GM18519 (cell line): ENCODE data around the gene HNF4A.
"Not testable (repeated sequence)": the region's sequence is repeated elsewhere in the genome, so short reads cannot be mapped to it uniquely, and the experiment has no call there.

ENCODE experiments used
- ATAC-seq: cut with Tn5 transposase; IDR thresholded peaks from one replicate; pipeline ENCODE4 v1.9.1; 2021; ENCODE audit warnings: mild to moderate bottlenecking, moderate library complexity; ENCODE audit not compliant: unreplicated experiment, low FRiP score

HNF4A gene

GRCh38 chr20:44355498-44356352, at the start of gene HNF4A:
TSS of gene HNF4A (plus strand) at chr20:44355699. CDS start at chr20:44355805, 106 bp downstream.
- no peak for ATAC-seq

DNA sequence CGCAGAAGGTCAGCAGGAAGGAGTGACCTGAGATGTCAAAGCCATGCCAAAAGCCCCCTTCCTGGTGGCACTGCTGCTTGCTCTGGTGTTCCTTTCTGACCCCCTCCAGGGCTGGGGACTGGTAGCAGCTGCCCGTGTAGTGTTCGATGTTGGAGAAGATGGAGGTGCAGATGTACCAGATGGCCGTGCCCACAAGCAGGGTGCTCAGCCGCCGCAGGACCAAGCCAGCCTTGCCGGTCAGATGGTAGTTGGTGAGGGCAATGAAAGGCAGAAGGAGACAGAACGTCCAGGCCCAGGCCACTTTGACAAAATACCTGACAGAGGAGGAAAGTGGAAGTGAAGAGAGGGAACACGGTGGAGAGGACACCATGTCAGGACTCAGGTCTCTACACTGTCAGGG, 48.6 kb upstream of the HNF4A start:
- no peak for ATAC-seq

GRCh38 chr20:44309763-44310663, 45.5 kb upstream of the HNF4A start:
- ATAC-seq = no peak

DNA sequence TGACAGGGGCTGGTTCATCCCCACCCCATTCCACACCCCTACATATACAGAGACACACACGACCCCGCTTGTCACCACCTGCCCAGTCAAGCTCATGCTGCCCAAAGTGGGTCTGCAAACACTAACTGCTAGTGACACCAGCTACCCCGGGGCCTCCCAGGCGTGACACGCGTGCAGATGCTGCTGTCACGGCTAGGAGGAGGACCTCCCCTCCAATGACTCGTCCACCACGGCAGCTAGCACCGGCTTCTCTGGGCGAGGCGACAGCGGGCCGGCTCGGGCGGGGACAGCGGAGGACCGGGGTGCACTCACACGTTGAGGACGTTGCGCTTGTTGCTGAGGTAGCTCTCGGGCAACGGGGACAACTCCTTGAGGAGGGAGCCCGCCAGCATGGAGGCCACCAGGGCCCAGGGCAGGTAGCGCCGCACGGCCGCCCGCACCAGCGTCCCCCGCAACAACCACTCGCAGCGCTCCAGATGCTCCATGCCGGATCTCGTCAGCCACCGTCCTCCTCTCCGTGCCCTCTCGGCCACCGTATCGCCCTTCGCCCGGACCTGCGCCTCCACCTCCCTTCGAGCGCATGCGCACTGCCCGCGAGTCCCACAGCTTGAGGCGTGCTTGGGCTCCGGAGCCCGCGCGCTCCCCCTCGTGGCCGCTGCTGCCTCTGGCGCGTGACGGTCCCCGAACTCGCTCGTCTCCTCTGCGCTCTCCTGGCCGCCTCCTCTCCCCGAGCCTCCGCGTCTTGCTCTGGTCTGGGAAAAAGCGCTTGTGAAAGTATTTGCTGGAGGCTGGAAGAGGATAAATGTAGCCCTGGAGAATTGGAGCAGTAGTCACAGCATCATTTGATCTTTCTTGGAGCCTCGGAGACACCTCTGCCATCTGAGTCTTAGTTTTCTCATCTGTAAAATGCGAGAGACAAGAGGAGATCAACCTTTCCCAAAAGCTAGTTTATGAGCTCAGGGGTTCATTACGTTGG, 44.5 kb upstream of the HNF4A start, which contains the start of gene FITM2:
FITM2 (minus strand) TSS at position 539 of the 976 bp plus-strand sequence; CDS start at position 485, 54 bp downstream.
- ATAC-seq = peak; percentile 81

GRCh38 chr20:44314870-44315269, 40.6 kb upstream of the HNF4A start:
- no peak for ATAC-seq

DNA sequence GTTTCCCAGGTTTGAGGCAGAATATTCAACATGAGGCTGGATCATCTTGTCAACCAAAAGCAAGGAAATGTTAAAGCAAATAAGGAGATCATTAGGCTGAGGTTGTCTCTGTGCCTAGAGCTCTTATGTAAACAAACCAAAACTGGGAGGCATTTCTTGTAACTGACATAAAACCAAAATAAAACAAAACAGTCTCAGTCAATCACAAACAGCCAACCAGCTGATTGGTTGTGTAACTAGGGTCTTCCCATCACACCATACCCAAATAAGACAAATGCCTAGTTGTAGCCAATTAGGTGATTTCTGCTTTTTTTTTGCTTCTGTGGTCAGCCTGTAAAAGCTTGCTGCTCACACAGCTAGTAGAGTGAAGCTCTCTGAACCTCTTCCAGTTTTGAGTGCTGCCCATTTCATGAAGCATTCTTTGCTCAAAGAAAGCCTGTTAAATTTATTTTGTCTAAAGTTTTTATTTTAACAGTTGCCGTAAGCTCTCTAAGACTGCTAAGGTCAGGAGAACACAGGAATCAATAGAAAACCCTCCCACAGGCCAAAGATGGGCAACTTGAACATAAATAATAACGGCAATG, 35.6 kb upstream of the HNF4A start:
- ATAC-seq = no peak

GRCh38 chr20:44324343-44324742, 31.2 kb upstream of the HNF4A start:
- no peak for ATAC-seq

DNA sequence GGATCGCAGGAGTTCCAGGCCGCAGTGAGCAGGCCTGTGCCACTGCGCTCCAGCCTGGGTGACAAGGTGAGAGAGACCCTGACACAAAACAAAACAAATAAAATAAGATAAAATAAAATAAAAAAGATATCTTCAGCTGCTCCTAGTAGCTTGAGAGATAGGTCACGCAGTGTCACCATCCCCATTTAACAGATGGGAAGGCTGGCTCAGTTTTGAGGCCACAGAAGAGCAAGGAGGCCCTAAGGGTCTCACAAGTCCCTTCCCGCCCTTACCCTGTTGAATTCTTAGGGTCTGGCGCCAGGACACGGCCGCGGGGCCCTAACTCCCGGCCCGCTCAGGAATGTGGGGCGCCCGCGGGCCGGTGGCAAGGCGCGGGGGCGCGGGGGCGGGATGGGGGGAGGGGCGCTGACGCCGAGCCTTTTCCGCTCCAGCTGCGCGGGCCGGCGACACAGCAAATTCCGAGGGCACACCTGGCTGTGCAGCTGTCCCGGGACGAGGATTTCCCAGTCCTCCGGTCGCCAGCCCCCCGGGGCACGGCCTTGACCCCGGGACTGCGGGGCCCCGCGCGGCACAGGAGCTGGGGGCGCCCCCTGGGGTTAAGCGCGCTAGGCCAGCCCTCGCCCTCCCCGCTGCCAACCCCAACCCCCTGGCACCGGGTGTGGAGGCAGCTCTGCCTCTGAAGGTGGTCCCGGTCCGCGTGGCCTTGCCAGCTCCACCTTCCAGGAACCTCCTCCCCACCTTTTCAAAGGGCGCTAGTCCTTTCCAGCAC, 28.9 kb upstream of the HNF4A start:
- ATAC-seq = no peak

DNA sequence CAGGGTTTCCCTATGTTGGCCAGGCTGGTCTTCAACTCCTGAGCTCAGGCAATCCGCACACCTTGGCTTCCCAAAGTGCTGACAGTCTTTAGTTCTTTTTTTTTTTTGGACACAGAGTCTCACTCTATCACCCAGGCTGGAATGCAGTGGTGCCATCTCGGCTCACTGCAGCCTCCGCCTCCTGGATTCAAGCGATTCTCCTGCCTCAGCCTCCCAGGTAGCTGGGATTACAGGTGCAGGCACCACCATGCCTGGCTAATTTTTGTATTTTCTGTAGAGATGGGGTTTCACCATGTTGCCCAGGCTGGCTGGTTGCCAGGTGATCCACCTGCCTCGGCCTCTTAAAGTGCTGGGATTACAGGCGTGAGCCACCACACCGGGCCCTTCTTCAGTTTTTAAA, 27.8 kb upstream of the HNF4A start:
- not testable (repeated sequence) for ATAC-seq

DNA sequence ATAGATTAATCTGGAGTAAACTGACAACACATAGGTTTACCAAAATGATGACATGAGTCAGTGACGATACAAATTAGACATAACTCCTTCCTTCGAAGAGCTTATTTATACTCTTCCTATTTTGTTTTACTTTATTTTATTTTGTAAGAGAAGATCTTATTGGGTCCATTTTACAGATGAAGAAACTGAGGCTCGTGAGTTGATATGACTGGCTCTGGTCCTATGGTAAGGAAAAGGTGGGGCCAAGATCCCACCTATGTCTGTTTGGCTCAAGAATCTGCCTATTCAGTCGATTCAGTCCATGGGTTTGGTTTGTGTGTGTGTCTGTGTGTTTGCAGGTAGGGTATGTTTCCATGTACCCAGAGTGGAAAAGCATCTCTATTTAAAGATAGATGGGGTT, 27.1 kb upstream of the HNF4A start:
- ATAC-seq = no peak

DNA sequence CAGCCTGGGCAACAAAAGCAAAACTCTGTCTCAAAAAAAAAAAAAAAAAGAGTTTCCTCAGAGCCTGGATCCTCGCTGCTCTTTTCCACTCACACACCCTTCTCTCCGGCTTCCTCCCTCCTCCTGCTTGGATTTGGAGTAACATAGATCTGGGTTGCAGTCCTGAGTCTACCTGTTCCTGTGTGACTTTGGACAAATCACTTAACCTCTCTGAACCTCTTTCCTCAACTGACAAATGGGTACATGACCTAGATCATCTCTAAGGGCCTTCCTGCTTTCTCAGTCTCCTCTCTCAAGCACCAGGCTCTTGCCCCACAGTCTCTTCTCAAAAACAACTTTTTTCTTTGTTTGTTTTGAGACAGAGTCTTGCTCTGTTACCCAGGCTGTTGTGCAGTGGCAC, 24.3 kb upstream of the HNF4A start:
- no peak for ATAC-seq

DNA sequence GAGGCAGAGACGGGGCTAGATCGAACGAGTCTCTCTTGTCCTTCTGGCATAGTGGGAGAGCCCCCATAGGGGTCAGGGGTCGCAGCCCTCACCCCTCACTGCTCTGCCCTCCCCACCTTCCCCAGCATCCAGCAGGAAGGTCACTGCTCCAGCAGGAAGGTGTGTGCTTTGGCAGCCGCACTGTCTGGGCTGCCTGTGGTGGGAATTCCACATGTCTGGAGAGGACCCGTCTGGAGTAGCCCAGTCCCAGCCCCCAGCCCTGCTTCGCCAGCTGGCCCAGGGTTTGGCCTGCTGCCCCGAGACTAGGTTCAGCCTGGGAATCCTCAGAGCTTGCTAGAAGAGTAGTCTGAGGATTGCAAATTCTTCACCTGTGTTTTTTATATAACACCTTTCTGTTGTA, 21.2 kb upstream of the HNF4A start:
- no peak for ATAC-seq

DNA sequence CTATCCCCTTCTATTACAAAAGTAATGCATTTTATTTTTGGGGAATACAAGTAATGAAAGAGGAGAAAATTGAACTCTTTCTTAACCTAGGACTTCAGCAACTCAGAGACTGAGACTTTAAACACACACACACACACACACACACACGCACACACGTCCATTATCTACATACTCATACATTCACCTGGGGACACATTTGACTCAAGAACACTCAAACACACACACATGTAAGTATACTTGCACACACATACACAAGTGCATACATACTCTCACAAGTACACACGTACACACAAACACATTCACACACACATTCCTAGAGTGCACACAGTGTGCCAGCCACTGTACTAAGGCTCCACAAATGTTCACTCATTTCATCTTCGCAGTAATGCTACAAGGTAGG, 20.8 kb upstream of the HNF4A start:
- ATAC-seq = no peak

DNA sequence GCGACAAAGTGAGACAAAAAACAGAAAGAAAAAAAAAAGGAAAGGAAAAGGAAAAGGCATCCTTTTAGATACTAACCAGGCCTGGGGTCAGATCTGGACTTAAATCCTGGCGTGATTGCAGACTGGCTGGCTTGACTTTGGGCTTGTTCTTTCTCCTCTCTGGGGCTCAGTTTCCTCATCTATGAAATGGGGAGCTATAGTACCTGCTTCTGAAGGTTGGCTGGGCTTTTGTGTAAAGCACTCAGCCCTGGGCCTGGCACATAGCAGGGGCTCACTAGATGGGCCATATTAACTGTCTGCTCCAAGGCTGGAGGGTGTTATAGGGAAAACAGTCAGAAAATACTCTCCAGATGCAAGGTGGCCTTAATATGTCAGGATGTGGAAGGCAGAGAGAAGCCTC, 19.8 kb upstream of the HNF4A start:
- no peak for ATAC-seq

GRCh38 chr20:44336086-44336485, 19.4 kb upstream of the HNF4A start:
- ATAC-seq = no peak

DNA sequence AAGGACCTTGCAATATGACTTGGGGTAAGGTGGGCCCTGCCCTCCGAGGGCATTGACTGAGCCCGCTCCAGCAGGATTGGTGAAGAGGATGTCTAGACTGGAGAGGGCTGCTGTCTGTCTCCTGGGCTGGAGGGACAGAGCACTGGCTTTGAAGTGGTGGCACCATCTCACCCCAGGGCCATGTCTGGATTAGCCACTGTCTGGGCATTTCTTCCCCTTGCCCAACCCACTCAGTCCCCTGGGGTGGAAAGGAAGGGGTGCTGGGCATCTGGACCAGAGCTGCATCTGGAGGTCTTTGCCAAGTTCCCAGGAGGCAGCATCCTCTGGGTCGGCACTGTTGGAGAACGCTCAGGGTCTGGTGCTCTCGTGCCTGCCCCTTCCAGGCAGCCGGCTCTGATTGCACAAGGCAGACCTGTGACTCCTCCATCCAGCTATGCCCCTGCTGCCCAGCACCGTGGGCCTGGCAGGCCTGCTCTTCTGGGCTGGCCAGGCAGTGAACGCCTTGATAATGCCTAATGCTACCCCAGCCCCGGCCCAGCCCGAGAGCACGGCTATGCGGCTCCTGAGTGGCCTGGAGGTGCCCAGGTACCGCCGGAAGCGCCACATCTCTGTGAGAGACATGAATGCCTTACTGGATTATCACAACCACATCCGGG, 18.6 kb upstream of the HNF4A start, which contains the start of gene R3HDML:
R3HDML (plus strand) TSS at position 319 of the 656 bp plus-strand sequence; CDS start at position 434, 115 bp downstream.
- ATAC-seq = no peak

- ATAC-seq = no peak
Measured at GRCh38 chr20:44342248-44342647, 13.3 kb upstream of the HNF4A start.

- ATAC-seq = no peak
Measured at GRCh38 chr20:44343162-44343675, 12.3 kb upstream of the HNF4A start.
